Activated naive CD8-positive, alpha-beta T cell treated with anti-CD3 and anti-CD28 coated beads, Interleukin-2, amount 10 ng/mL, durations not matched to agents 7 days and 5 days (primary cell): Measurements from ENCODE around the gene PCCA. TPM values are rescaled to one million over a fixed set of nuclear protein-coding genes. Genes with fewer than 3 reads are reported as not detected.
"Not testable (repeated sequence)": the region's sequence is repeated elsewhere in the genome, so short reads cannot be mapped to it uniquely, and the experiment has no call there.

ENCODE experiments used
- ATAC-seq: fragments of 150-1000 bp; cut with Tn5 transposase; one replicate; pipeline ENCODE4 v1.10.0; 2021; ENCODE audit warnings: low read depth, moderate library complexity
- POLR2A ChIA-PET: fragments of 350-600 bp; sonication (Branson Sonifier 250); formaldehyde crosslinking; loops from one replicate; lab custom pipeline; 2021; ENCODE audit warnings: antibody characterized with exemption; lab: Charles Lee
- DNase-seq: peaks from one replicate; pipeline ENCODE4 v3.0.0; 2021
- H3K27ac Mint-ChIP-seq: one replicate; pipeline ENCODE4 v1.8.0; 2022; ENCODE audit warnings: mild to moderate bottlenecking, mixed read lengths
- H3K27me3 Mint-ChIP-seq: one replicate; pipeline ENCODE4 v1.8.0; 2022; ENCODE audit warnings: mild to moderate bottlenecking, moderate library complexity, mixed read lengths
- H3K36me3 Mint-ChIP-seq: one replicate; pipeline ENCODE4 v1.8.0; 2021; ENCODE audit warnings: mild to moderate bottlenecking, mixed read lengths
- H3K4me1 Mint-ChIP-seq: one replicate; pipeline ENCODE4 v1.8.0; 2021; ENCODE audit warnings: mixed read lengths
- H3K4me3 Mint-ChIP-seq: one replicate; pipeline ENCODE4 v1.8.0; 2022; ENCODE audit warnings: mild to moderate bottlenecking, moderate library complexity, mixed read lengths
- H3K9me3 Mint-ChIP-seq: one replicate; pipeline ENCODE4 v1.8.0; 2021; ENCODE audit warnings: mixed read lengths
- total RNA-seq, 2 experiments: library from RNA; stranded (reverse); gene quantifications; one replicate each; pipeline ENCODE4 v1.2.3, GENCODE V29; 2021

PCCA gene
- total RNA-seq, 2 experiments from 2014 or later, result 14.5 to 16.5 TPM

- Mint-ChIP-seq H3K27me3 (no peaks in the 10 kb centered on the region), H3K4me3 (no peak overlapping the region), H3K36me3 (peaks cover 5% of the 10 kb centered on the region), H3K4me1 (no peaks in the 10 kb centered on the region), H3K9me3 (no peaks in the 10 kb centered on the region), H3K27ac (no peak overlapping the region)
- ATAC-seq, result no peak
- no peak for DNase-seq
- POLR2A ChIA-PET, result no interaction called here
These were observed 275.7 kb downstream of the PCCA start for GRCh38 chr13:100364591-100364990.

GRCh38 chr13:100365680-100366079, 276.8 kb downstream of the PCCA start:
- Mint-ChIP-seq H3K4me3 (no peak overlapping the region), H3K27me3 (no peaks in the 10 kb centered on the region), H3K4me1 (no peaks in the 10 kb centered on the region), H3K27ac (no peak overlapping the region), H3K9me3 (no peaks in the 10 kb centered on the region), H3K36me3 (peaks cover 6% of the 10 kb centered on the region)
- POLR2A ChIA-PET, result no interaction called here
- DNase-seq (no peak), ATAC-seq (no peak)

- H3K4me3 Mint-ChIP-seq, result no peak overlapping the region
- H3K27me3 Mint-ChIP-seq, result no peaks in the 10 kb centered on the region
- DNase-seq (no peak), ATAC-seq (no peak)
- H3K36me3 Mint-ChIP-seq, result peaks cover 23% of the 10 kb centered on the region
- peaks cover 6% of the 10 kb centered on the region for H3K4me1 Mint-ChIP-seq
- H3K27ac Mint-ChIP-seq, result no peak overlapping the region
- peaks cover 13% of the 10 kb centered on the region for H3K9me3 Mint-ChIP-seq
- POLR2A ChIA-PET, result no interaction called here
These were observed 289.6 kb downstream of the PCCA start for GRCh38 chr13:100378533-100378932.

GRCh38 chr13:100381595-100382224, 292.8 kb downstream of the PCCA start:
- no peak for ATAC-seq
- H3K27me3 Mint-ChIP-seq, result no peaks in the 10 kb centered on the region
- H3K4me1 Mint-ChIP-seq, result peaks cover 6% of the 10 kb centered on the region
- peaks cover 15% of the 10 kb centered on the region for H3K36me3 Mint-ChIP-seq
- POLR2A ChIA-PET, result no interaction called here
- H3K4me3 Mint-ChIP-seq, result no peak overlapping the region
- peaks cover 13% of the 10 kb centered on the region for H3K9me3 Mint-ChIP-seq
- no peak overlapping the region for H3K27ac Mint-ChIP-seq
- DNase-seq, result no peak

- ATAC-seq, result no peak
- Mint-ChIP-seq H3K9me3 (peaks cover 11% of the 10 kb centered on the region), H3K27me3 (no peaks in the 10 kb centered on the region), H3K4me1 (peaks cover 6% of the 10 kb centered on the region), H3K27ac (no peak overlapping the region), H3K4me3 (no peak overlapping the region), H3K36me3 (peaks cover 15% of the 10 kb centered on the region)
- POLR2A ChIA-PET, result no interaction called here
- no peak for DNase-seq
These were observed 293.9 kb downstream of the PCCA start for GRCh38 chr13:100382785-100383184.

GRCh38 chr13:100387416-100387815, 298.5 kb downstream of the PCCA start:
- no peak overlapping the region for H3K27ac Mint-ChIP-seq
- DNase-seq (no peak), ATAC-seq (no peak)
- H3K4me1 Mint-ChIP-seq, result peaks cover 8% of the 10 kb centered on the region
- H3K9me3 Mint-ChIP-seq, result no peaks in the 10 kb centered on the region
- POLR2A ChIA-PET, result no interaction called here
- no peaks in the 10 kb centered on the region for H3K27me3 Mint-ChIP-seq
- H3K36me3 Mint-ChIP-seq, result peaks cover 5% of the 10 kb centered on the region
- H3K4me3 Mint-ChIP-seq, result no peak overlapping the region

- H3K36me3 Mint-ChIP-seq, H3K27ac Mint-ChIP-seq, POLR2A ChIA-PET, H3K9me3 Mint-ChIP-seq, ATAC-seq, DNase-seq, H3K4me3 Mint-ChIP-seq, H3K27me3 Mint-ChIP-seq: not testable (repeated sequence)
- H3K4me1 Mint-ChIP-seq, result peaks cover 11% of the 10 kb centered on the region
These were observed 299.3 kb downstream of the PCCA start for GRCh38 chr13:100388150-100388549.

GRCh38 chr13:100388923-100389322, 300.0 kb downstream of the PCCA start:
- H3K9me3 Mint-ChIP-seq, result no peaks in the 10 kb centered on the region
- peak; percentile 86 for ATAC-seq
- peaks cover 14% of the 10 kb centered on the region for H3K4me1 Mint-ChIP-seq
- H3K27ac Mint-ChIP-seq, result no peak overlapping the region
- no peaks in the 10 kb centered on the region for H3K27me3 Mint-ChIP-seq
- peaks cover 5% of the 10 kb centered on the region for H3K36me3 Mint-ChIP-seq
- H3K4me3 Mint-ChIP-seq, result no peak overlapping the region
- POLR2A ChIA-PET, result no interaction called here
- no peak for DNase-seq

GRCh38 chr13:100389617-100390016, 300.7 kb downstream of the PCCA start:
- Mint-ChIP-seq H3K4me3 (no peak overlapping the region), H3K27me3 (no peaks in the 10 kb centered on the region), H3K27ac (no peak overlapping the region), H3K4me1 (peaks cover 18% of the 10 kb centered on the region), H3K36me3 (peaks cover 5% of the 10 kb centered on the region), H3K9me3 (no peaks in the 10 kb centered on the region)
- POLR2A ChIA-PET, result no interaction called here
- DNase-seq, result no peak
- ATAC-seq, result no peak

GRCh38 chr13:100392709-100393630, 304.1 kb downstream of the PCCA start:
- peak; percentile 84 for ATAC-seq
- POLR2A ChIA-PET, result interaction anchor here (0.6 kb wide), 1 partner anchor 810 kb away, joined by 4 read pairs; no protein-coding TSS in a partner anchor

GRCh38 chr13:100394005-100394695, 305.3 kb downstream of the PCCA start:
- Mint-ChIP-seq H3K27ac (peak overlapping the region; percentile 17), H3K27me3 (no peaks in the 10 kb centered on the region), H3K9me3 (no peaks in the 10 kb centered on the region), H3K4me3 (peak overlapping the region; percentile 3), H3K4me1 (peaks cover 21% of the 10 kb centered on the region), H3K36me3 (peaks cover 3% of the 10 kb centered on the region)
- ATAC-seq (peak; percentile 17), DNase-seq (no peak)
- POLR2A ChIA-PET, result no interaction called here

More at GRCh38 chr13:100392709-100393630, 304.1 kb downstream of the PCCA start:
- peak; percentile 31 for DNase-seq
- no peaks in the 10 kb centered on the region for H3K9me3 Mint-ChIP-seq
- H3K4me3 Mint-ChIP-seq, result peak overlapping the region; percentile 16
- H3K4me1 Mint-ChIP-seq, result peaks cover 21% of the 10 kb centered on the region
- H3K36me3 Mint-ChIP-seq, result peaks cover 3% of the 10 kb centered on the region
- H3K27ac Mint-ChIP-seq, result peak overlapping the region; percentile 47
- H3K27me3 Mint-ChIP-seq, result no peaks in the 10 kb centered on the region

- DNase-seq (no peak), ATAC-seq (no peak)
- H3K4me1 Mint-ChIP-seq, result peaks cover 22% of the 10 kb centered on the region
- H3K4me3 Mint-ChIP-seq, result no peak overlapping the region
- no peaks in the 10 kb centered on the region for H3K27me3 Mint-ChIP-seq
- peaks cover 8% of the 10 kb centered on the region for H3K36me3 Mint-ChIP-seq
- H3K27ac Mint-ChIP-seq, result no peak overlapping the region
- POLR2A ChIA-PET, result no interaction called here
- H3K9me3 Mint-ChIP-seq, result peaks cover 3% of the 10 kb centered on the region
These were observed 306.9 kb downstream of the PCCA start for GRCh38 chr13:100395698-100396373.

- Mint-ChIP-seq H3K4me1 (peaks cover 22% of the 10 kb centered on the region), H3K4me3 (no peak overlapping the region), H3K27me3 (no peaks in the 10 kb centered on the region), H3K27ac (no peak overlapping the region), H3K9me3 (peaks cover 4% of the 10 kb centered on the region), H3K36me3 (peaks cover 11% of the 10 kb centered on the region)
- POLR2A ChIA-PET, result no interaction called here
- DNase-seq, result no peak
- no peak for ATAC-seq
These were observed 307.9 kb downstream of the PCCA start for GRCh38 chr13:100396776-100397175.
